HG03354 (cell line): ENCODE data around the gene RNF214.
"Not testable (repeated sequence)": the region's sequence is repeated elsewhere in the genome, so short reads cannot be mapped to it uniquely, and the experiment has no call there.

Experiments
- ATAC-seq: cut with Tn5 transposase; IDR thresholded peaks from one replicate; pipeline ENCODE4 v1.9.1; 2021; ENCODE audit warnings: mild to moderate bottlenecking; ENCODE audit not compliant: unreplicated experiment, poor library complexity, severe bottlenecking

The RNF214 gene

GRCh38 chr11:117229411-117229810, 3.1 kb upstream of the RNF214 start:
- no peak for ATAC-seq

- no peak for ATAC-seq
These were observed 2.6 kb upstream of the RNF214 start for GRCh38 chr11:117229931-117230285.

GRCh38 chr11:117230286-117230961, 2.0 kb upstream of the RNF214 start:
- peak; percentile 33 for ATAC-seq

GRCh38 chr11:117230999-117231841, 1.3 kb upstream of the RNF214 start:
- ATAC-seq: no peak

- no peak for ATAC-seq
These were observed 704 bp upstream of the RNF214 start, which contains the start of gene PCSK7 for GRCh38 chr11:117231842-117232091. Gene PCSK7, minus strand, starts transcription at chr11:117232073. Its CDS starts 2,229 bp downstream, at chr11:117229844.

GRCh38 chr11:117232911-117233409, 489 bp downstream of the RNF214 start:
- no peak for ATAC-seq

- no peak for ATAC-seq
These were observed 5.8 kb downstream of the RNF214 start for GRCh38 chr11:117238221-117238620.

- no peak for ATAC-seq
These were observed 6.8 kb downstream of the RNF214 start for GRCh38 chr11:117239295-117239694.

GRCh38 chr11:117248341-117248740, 15.9 kb downstream of the RNF214 start:
- ATAC-seq: no peak

GRCh38 chr11:117249571-117249970, 17.1 kb downstream of the RNF214 start:
- ATAC-seq: no peak

- ATAC-seq: no peak
These were observed 19.0 kb downstream of the RNF214 start for GRCh38 chr11:117251506-117251905.

GRCh38 chr11:117255966-117256365, 23.5 kb downstream of the RNF214 start:
- no peak for ATAC-seq

GRCh38 chr11:117256573-117256972, 24.1 kb downstream of the RNF214 start:
- no peak for ATAC-seq

GRCh38 chr11:117258576-117258975, 26.1 kb downstream of the RNF214 start:
- ATAC-seq: no peak

GRCh38 chr11:117259417-117259816, 26.9 kb downstream of the RNF214 start:
- ATAC-seq: no peak

GRCh38 chr11:117264624-117265323, 32.3 kb downstream of the RNF214 start:
- not testable (repeated sequence) for ATAC-seq

GRCh38 chr11:117265745-117266144, 33.3 kb downstream of the RNF214 start:
- no peak for ATAC-seq

GRCh38 chr11:117269856-117270255, 37.4 kb downstream of the RNF214 start:
- ATAC-seq: no peak

GRCh38 chr11:117271208-117271607, 38.7 kb downstream of the RNF214 start:
- no peak for ATAC-seq

GRCh38 chr11:117272175-117272574, 39.7 kb downstream of the RNF214 start:
- ATAC-seq: not testable (repeated sequence)
